Activated CD4-positive, alpha-beta T cell treated with anti-CD3 and anti-CD28 coated beads, Interleukin-2, amount 50 U/mL, for 24 hours (primary cell): ENCODE results near the gene PSMG2.
"Not testable (repeated sequence)": the region's sequence is repeated elsewhere in the genome, so short reads cannot be mapped to it uniquely, and the experiment has no call there.

Experiments
- DNase-seq, 2 donors: peaks; one replicate each; pipeline ENCODE4 v3.0.0-alpha.2; 2020; ENCODE audit warnings: low read depth in 1 of 2, low spot score in 1 of 2

PSMG2 gene

GRCh38 chr18:12721495-12722275 is 18.8 kb downstream of the PSMG2 start:
- no peak for DNase-seq

GRCh38 chr18:12722731-12723130 is 19.9 kb downstream of the PSMG2 start:
- no peak for DNase-seq

- DNase-seq: no peak
These were observed 23.5 kb downstream of the PSMG2 start for GRCh38 chr18:12726331-12726730.

GRCh38 chr18:12726774-12727550 is 24.1 kb downstream of the PSMG2 start:
- DNase-seq: peak; percentile 13 to 55

- DNase-seq: no peak
These were observed 34.5 kb downstream of the PSMG2 start for GRCh38 chr18:12737243-12737902.

GRCh38 chr18:12741351-12741750 is 38.5 kb downstream of the PSMG2 start:
- DNase-seq: no peak

GRCh38 chr18:12742453-12742852 is 39.6 kb downstream of the PSMG2 start:
- DNase-seq: no peak

GRCh38 chr18:12744103-12744502 is 41.3 kb downstream of the PSMG2 start:
- no peak for DNase-seq

- DNase-seq: no peak
These were observed 42.4 kb downstream of the PSMG2 start for GRCh38 chr18:12745095-12745795.

- no peak for DNase-seq
These were observed 44.9 kb downstream of the PSMG2 start for GRCh38 chr18:12747530-12748315.

GRCh38 chr18:12748671-12749070 is 45.8 kb downstream of the PSMG2 start:
- DNase-seq: no peak

GRCh38 chr18:12749121-12749520 is 46.3 kb downstream of the PSMG2 start:
- no peak for DNase-seq

GRCh38 chr18:12750076-12750714 is 47.4 kb downstream of the PSMG2 start:
- DNase-seq: no peak

- DNase-seq: no peak
These were observed 48.1 kb downstream of the PSMG2 start for GRCh38 chr18:12750715-12751502.

GRCh38 chr18:12751503-12751884 is 48.7 kb downstream of the PSMG2 start:
- DNase-seq: no peak

- no peak for DNase-seq
These were observed 49.0 kb downstream of the PSMG2 start for GRCh38 chr18:12751891-12752290.

GRCh38 chr18:12754511-12754910 is 51.7 kb downstream of the PSMG2 start:
- DNase-seq: no peak

- DNase-seq: not testable (repeated sequence)
These were observed 52.8 kb downstream of the PSMG2 start for GRCh38 chr18:12755606-12756005.

GRCh38 chr18:12756619-12757239 is 53.9 kb downstream of the PSMG2 start:
- not testable (repeated sequence) for DNase-seq
